ENCODE data around the gene NTMT2.

DNA sequence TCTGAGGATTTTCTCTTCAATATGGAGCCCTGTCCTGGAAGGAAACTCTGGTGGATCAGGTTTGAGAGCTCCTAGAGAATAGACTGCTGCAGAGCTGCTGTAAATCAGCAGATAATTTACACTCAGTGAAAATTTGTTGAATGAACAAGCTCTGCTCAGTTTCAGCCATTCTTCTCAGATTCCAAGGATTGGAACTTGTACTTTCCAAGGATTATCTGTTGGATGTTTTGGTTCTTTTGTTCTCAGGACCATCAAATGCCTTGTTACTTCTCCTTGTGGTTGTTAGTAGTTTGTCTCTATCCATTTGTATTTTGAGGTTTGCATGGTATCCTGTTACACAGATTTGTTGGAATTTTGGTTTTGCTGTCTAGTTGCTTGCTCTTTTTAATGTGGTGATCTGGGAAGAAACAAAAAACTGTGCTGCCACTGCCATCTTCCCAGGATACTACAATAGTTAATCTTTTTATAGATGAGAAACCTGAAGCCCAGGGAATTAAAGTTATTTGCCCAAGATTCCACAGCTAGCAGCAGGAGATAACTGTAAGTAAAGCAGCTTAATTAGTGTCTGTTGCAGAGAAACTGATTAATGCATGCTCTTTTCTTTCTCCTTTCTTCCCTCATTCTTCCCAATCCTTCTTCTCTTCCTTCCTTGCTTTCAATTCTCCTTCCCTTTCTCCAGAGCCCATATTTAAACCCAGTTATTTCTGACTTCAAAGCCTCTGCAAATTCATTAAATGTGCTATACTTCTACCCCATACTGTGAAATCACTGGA is 49.6 kb upstream of the NTMT2 start:
- TF ChIP-seq, protein P1, sequence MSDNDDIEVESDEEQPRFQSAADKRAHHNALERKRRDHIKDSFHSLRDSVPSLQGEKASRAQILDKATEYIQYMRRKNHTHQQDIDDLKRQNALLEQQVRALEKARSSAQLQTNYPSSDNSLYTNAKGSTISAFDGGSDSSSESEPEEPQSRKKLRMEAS (IDR thresholded peaks at IDR 0.05; ENCODE audit: low read depth, low read length): no peak
- TF ChIP-seq, protein P2, sequence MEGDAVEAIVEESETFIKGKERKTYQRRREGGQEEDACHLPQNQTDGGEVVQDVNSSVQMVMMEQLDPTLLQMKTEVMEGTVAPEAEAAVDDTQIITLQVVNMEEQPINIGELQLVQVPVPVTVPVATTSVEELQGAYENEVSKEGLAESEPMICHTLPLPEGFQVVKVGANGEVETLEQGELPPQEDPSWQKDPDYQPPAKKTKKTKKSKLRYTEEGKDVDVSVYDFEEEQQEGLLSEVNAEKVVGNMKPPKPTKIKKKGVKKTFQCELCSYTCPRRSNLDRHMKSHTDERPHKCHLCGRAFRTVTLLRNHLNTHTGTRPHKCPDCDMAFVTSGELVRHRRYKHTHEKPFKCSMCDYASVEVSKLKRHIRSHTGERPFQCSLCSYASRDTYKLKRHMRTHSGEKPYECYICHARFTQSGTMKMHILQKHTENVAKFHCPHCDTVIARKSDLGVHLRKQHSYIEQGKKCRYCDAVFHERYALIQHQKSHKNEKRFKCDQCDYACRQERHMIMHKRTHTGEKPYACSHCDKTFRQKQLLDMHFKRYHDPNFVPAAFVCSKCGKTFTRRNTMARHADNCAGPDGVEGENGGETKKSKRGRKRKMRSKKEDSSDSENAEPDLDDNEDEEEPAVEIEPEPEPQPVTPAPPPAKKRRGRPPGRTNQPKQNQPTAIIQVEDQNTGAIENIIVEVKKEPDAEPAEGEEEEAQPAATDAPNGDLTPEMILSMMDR (IDR thresholded peaks at IDR 0.05; ENCODE audit: low read depth, low read length): no peak
- TF ChIP-seq MYC (IDR thresholded peaks at IDR 0.05; ENCODE audit: low read depth, low read length) (no peak), POLR2A (IDR thresholded peaks at IDR 0.05; ENCODE audit: extremely low read depth, insufficient read length) (no peak)

Measured in NB4 (cell line).